Suprapubic skin (tissue), 3 donors: ENCODE results near the gene MALRD1.

Source experiments
- CTCF ChIP-seq, 2 donors: fragments of 200-600 bp in 1 of 2; fragments of 450-650 bp in 1 of 2; sonication (generic) in 1 of 2; IDR thresholded peaks; one replicate each; pipeline ENCODE4 v1.5.1; 2016 to 2019; ENCODE audit warnings: antibody characterized with exemption in 2 of 2, mild to moderate bottlenecking in 1 of 2, moderate library complexity in 1 of 2
- POLR2A ChIP-seq, 2 donors: fragments of 450-650 bp; IDR thresholded peaks; one replicate each; pipeline ENCODE4 v1.6.1; 2017; ENCODE audit warnings: antibody characterized with exemption in 2 of 2, mild to moderate bottlenecking in 2 of 2, moderate library complexity in 2 of 2

- TF ChIP-seq CTCF (IDR thresholded peaks at IDR 0.05) (no peak), POLR2A (IDR thresholded peaks at IDR 0.05) (no peak)
Measured at GRCh38 chr10:19417740-19418139, 369.1 kb downstream of the MALRD1 start.
